ENCODE measurements around the gene CHIA. TPM values are rescaled to one million over a fixed set of nuclear protein-coding genes. Genes with fewer than 3 reads are reported as not detected.

Gene CHIA
- total RNA-seq, 1 donor from 2014 or later: 6.3 TPM

- no peaks in the 10 kb centered on the region for H3K4me1 ChIP-seq
- intact Hi-C loops (cut with DNase I): no loop called here
These were observed 20.7 kb upstream of the CHIA start for GRCh38 chr1:111269825-111270406.

GRCh38 chr1:111270771-111271463 is 19.7 kb upstream of the CHIA start:
- Histone ChIP-seq H3K27ac (no peak overlapping the region), H3K4me3 (peak overlapping the region; percentile 22), H3K4me1 (no peaks in the 10 kb centered on the region), H3K9me3 (no peaks in the 10 kb centered on the region), H3K27me3 (peaks cover 14% of the 10 kb centered on the region), H3K36me3 (no peaks in the 10 kb centered on the region)
- DNase-seq (peak; percentile 64), ATAC-seq (peak; percentile 53)
- TF ChIP-seq CTCF (IDR thresholded peaks at IDR 0.05): no peak
- intact Hi-C loops (cut with DNase I): no loop called here

More at GRCh38 chr1:111269825-111270406, 20.7 kb upstream of the CHIA start:
- ATAC-seq (no peak), DNase-seq (no peak)
- no peak for TF ChIP-seq CTCF (IDR thresholded peaks at IDR 0.05)
- Histone ChIP-seq H3K9me3 (no peaks in the 10 kb centered on the region), H3K27ac (no peak overlapping the region), H3K4me3 (no peak overlapping the region), H3K27me3 (peaks cover 14% of the 10 kb centered on the region), H3K36me3 (no peaks in the 10 kb centered on the region)

- Histone ChIP-seq H3K36me3 (no peaks in the 10 kb centered on the region), H3K4me3 (no peak overlapping the region)
- intact Hi-C loops (cut with DNase I): no loop called here
These were observed 19.2 kb upstream of the CHIA start for GRCh38 chr1:111271464-111271801.

GRCh38 chr1:111272081-111272480 is 18.6 kb upstream of the CHIA start:
- no peak for ATAC-seq
- no peak for DNase-seq
- TF ChIP-seq CTCF (IDR thresholded peaks at IDR 0.05): no peak
- Histone ChIP-seq H3K27me3 (peaks cover 14% of the 10 kb centered on the region), H3K4me1 (no peaks in the 10 kb centered on the region), H3K27ac (no peak overlapping the region), H3K9me3 (no peaks in the 10 kb centered on the region), H3K4me3 (no peak overlapping the region), H3K36me3 (no peaks in the 10 kb centered on the region)
- intact Hi-C loops (cut with DNase I): no loop called here

More at GRCh38 chr1:111271464-111271801, 19.2 kb upstream of the CHIA start:
- H3K4me1 ChIP-seq: no peaks in the 10 kb centered on the region
- ATAC-seq (no peak), DNase-seq (no peak)
- H3K9me3 ChIP-seq: no peaks in the 10 kb centered on the region
- TF ChIP-seq CTCF (IDR thresholded peaks at IDR 0.05): no peak
- H3K27ac ChIP-seq: no peak overlapping the region
- H3K27me3 ChIP-seq: peaks cover 14% of the 10 kb centered on the region

- no peak for TF ChIP-seq CTCF (IDR thresholded peaks at IDR 0.05)
- H3K36me3 ChIP-seq: no peaks in the 10 kb centered on the region
- H3K4me3 ChIP-seq: no peak overlapping the region
- H3K4me1 ChIP-seq: no peaks in the 10 kb centered on the region
- peaks cover 14% of the 10 kb centered on the region for H3K27me3 ChIP-seq
- intact Hi-C loops (cut with DNase I): no loop called here
- no peaks in the 10 kb centered on the region for H3K9me3 ChIP-seq
- no peak for DNase-seq
- no peak for ATAC-seq
- H3K27ac ChIP-seq: no peak overlapping the region
These were observed 16.0 kb upstream of the CHIA start for GRCh38 chr1:111274653-111275052.
